ENCODE data around the gene PCSK6. TPM values are rescaled to one million over a fixed set of nuclear protein-coding genes. Genes with fewer than 3 reads are reported as not detected.

Gene PCSK6
- total RNA-seq, 1 donor, result 0.72 TPM

DNA sequence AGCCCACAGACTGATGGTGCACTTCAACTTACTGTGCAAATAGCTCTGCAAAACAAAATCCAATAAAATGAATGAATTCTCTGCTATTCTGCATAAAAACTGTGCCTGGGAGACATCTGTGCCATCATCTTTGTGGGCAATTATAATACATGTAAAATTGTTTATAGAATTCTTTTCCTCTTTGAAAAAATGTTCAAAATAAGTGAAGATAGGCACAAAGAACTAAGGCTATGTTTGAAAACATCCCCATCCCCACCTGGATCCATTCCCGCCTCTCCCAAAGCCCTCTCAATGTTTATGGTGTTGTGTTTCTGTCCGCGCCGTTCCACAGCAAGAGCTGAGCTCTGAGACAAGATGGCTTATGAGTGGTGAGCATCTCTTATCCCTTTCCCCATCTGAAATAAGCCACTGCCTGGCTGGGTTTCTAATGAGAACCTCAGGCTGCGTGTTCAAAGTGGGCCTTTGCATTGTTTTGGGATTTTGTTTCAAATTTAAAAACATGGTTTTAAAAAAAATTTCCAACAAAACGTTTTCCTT lies 172.1 kb downstream of the PCSK6 start:
- no peaks in the 10 kb centered on the region for H3K79me2 ChIP-seq (ENCODE audit: insufficient read depth, low read length)
- TF ChIP-seq, protein P1, sequence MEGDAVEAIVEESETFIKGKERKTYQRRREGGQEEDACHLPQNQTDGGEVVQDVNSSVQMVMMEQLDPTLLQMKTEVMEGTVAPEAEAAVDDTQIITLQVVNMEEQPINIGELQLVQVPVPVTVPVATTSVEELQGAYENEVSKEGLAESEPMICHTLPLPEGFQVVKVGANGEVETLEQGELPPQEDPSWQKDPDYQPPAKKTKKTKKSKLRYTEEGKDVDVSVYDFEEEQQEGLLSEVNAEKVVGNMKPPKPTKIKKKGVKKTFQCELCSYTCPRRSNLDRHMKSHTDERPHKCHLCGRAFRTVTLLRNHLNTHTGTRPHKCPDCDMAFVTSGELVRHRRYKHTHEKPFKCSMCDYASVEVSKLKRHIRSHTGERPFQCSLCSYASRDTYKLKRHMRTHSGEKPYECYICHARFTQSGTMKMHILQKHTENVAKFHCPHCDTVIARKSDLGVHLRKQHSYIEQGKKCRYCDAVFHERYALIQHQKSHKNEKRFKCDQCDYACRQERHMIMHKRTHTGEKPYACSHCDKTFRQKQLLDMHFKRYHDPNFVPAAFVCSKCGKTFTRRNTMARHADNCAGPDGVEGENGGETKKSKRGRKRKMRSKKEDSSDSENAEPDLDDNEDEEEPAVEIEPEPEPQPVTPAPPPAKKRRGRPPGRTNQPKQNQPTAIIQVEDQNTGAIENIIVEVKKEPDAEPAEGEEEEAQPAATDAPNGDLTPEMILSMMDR (IDR thresholded peaks at IDR 0.05; ENCODE audit: extremely low read depth, low read depth, low read length), result no peak
- DNase-seq (ENCODE audit: insufficient read length, low spot score, missing footprints), result no peak
- H3K4me1 ChIP-seq (ENCODE audit: insufficient read depth, low read length), result no peaks in the 10 kb centered on the region
- no peak overlapping the region for H3K4me3 ChIP-seq (ENCODE audit: insufficient read depth, low read length)
- H3K4me2 ChIP-seq (ENCODE audit: insufficient read depth, low read length), result no peak overlapping the region
- no peak overlapping the region for H3K27ac ChIP-seq (ENCODE audit: low read depth, low read length)
- no peaks in the 10 kb centered on the region for H3K36me3 ChIP-seq (ENCODE audit: insufficient read depth, low read length)
- H4K20me1 ChIP-seq (ENCODE audit: insufficient read depth, low read length), result no peaks in the 10 kb centered on the region
- no peaks in the 10 kb centered on the region for H3K9me3 ChIP-seq (ENCODE audit: low read depth, low read length)
- no peaks in the 10 kb centered on the region for H3K27me3 ChIP-seq (ENCODE audit: insufficient read depth, low read length)
- H2AFZ ChIP-seq (ENCODE audit: low read length), result no peak overlapping the region

DNA sequence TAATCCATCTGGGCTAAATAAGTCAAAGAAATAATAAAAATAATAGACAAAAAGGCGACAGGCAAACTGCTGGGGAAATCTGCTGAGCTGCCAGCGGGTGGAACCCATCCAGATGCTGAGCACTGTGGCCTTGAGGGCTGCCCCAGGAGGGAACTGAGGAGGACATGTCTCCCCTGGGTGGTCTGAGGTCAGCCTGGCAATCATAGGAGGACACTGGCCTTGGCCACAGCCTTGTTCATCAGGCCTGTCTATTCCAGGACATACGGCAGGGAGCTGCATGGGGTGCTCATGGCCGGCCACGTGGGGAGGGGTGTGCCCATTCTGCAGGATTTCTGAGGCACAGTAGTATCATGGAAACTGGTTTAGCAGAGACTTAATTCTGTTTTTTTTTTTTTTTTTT lies 173.0 kb downstream of the PCSK6 start:
- Histone ChIP-seq H2AFZ (ENCODE audit: low read length) (no peak overlapping the region), H3K4me2 (ENCODE audit: insufficient read depth, low read length) (no peak overlapping the region), H3K27me3 (ENCODE audit: insufficient read depth, low read length) (no peaks in the 10 kb centered on the region), H3K9me3 (ENCODE audit: low read depth, low read length) (no peaks in the 10 kb centered on the region), H3K36me3 (ENCODE audit: insufficient read depth, low read length) (no peaks in the 10 kb centered on the region), H4K20me1 (ENCODE audit: insufficient read depth, low read length) (no peaks in the 10 kb centered on the region), H3K4me3 (ENCODE audit: insufficient read depth, low read length) (no peak overlapping the region), H3K79me2 (ENCODE audit: insufficient read depth, low read length) (no peaks in the 10 kb centered on the region), H3K4me1 (ENCODE audit: insufficient read depth, low read length) (no peaks in the 10 kb centered on the region), H3K27ac (ENCODE audit: low read depth, low read length) (no peak overlapping the region)
- TF ChIP-seq, protein P1 (IDR thresholded peaks at IDR 0.05; ENCODE audit: extremely low read depth, low read depth, low read length), result no peak
- DNase-seq (ENCODE audit: insufficient read length, low spot score, missing footprints), result no peak

DNA sequence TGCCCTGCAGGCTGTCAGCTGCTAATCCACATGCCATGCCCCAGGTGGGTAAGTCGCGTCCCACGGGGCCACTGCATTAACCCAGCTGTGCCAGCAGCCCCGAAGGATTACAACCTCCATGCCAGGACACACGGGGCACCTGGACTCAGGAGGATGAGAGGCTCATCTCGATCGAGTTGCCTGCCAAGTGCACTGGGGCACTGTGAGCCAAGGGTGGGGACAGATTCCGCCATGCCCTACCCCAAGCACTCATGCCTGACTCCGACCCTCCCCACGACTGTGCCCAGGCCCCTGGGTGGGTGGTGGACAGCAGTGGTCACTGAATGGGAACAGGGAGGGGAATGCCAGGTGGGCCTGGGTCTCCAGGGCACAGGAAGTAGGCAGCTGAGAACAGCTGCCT lies 173.8 kb downstream of the PCSK6 start:
- H3K9me3 ChIP-seq (ENCODE audit: low read depth, low read length), result no peaks in the 10 kb centered on the region
- H3K27me3 ChIP-seq (ENCODE audit: insufficient read depth, low read length), result no peaks in the 10 kb centered on the region
- no peaks in the 10 kb centered on the region for H3K4me1 ChIP-seq (ENCODE audit: insufficient read depth, low read length)
- TF ChIP-seq, protein P1 (IDR thresholded peaks at IDR 0.05; ENCODE audit: extremely low read depth, low read depth, low read length), result no peak
- no peak overlapping the region for H3K27ac ChIP-seq (ENCODE audit: low read depth, low read length)
- no peak overlapping the region for H3K4me3 ChIP-seq (ENCODE audit: insufficient read depth, low read length)
- no peak for DNase-seq (ENCODE audit: insufficient read length, low spot score, missing footprints)
- no peaks in the 10 kb centered on the region for H3K36me3 ChIP-seq (ENCODE audit: insufficient read depth, low read length)
- no peaks in the 10 kb centered on the region for H3K79me2 ChIP-seq (ENCODE audit: insufficient read depth, low read length)
- no peaks in the 10 kb centered on the region for H4K20me1 ChIP-seq (ENCODE audit: insufficient read depth, low read length)
- no peak overlapping the region for H3K4me2 ChIP-seq (ENCODE audit: insufficient read depth, low read length)
- no peak overlapping the region for H2AFZ ChIP-seq (ENCODE audit: low read length)

DNA sequence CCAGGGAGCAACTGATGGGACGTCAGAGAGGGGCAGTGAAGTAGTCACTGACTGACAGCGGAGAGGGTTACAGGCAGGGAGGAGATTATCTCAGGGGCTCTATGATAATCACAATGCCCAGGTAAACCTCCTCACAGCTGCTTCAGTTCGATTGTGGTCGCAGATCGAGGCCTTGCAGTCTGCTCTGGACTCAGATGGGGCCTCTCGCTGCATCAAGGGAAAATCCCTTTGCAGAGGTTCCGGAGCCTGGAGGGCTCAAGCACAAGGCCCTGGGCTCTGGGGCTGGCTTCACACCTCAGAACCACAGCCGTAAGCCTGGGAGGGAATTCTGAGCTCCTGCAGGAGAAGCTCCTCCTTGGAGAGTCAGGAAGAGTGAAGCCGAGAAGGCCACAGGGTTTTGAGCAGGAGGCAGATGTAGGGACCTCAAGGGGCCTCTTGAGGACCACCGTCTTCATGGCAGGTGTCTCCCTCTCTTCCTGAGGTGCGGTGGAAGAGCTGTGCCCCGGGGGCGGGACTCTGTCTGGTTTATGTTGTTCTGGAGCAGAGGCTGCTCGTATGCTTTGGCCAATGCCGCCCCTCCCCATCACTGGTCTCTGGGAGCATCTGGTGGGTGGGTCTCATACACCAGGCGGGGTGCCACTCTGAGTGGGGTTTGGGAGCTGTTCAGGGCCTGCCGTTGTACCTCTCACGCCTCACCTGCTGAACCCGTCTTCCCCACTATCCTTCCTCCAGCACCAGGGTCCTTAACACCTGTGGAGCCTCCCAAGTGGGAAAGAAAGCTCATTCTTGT lies 175.0 kb downstream of the PCSK6 start:
- no peaks in the 10 kb centered on the region for H3K4me1 ChIP-seq (ENCODE audit: insufficient read depth, low read length)
- H3K79me2 ChIP-seq (ENCODE audit: insufficient read depth, low read length), result no peaks in the 10 kb centered on the region
- H4K20me1 ChIP-seq (ENCODE audit: insufficient read depth, low read length), result no peaks in the 10 kb centered on the region
- no peak overlapping the region for H3K4me3 ChIP-seq (ENCODE audit: insufficient read depth, low read length)
- no peak overlapping the region for H3K4me2 ChIP-seq (ENCODE audit: insufficient read depth, low read length)
- no peaks in the 10 kb centered on the region for H3K36me3 ChIP-seq (ENCODE audit: insufficient read depth, low read length)
- DNase-seq (ENCODE audit: insufficient read length, low spot score, missing footprints), result peak; percentile 83
- no peak overlapping the region for H3K27ac ChIP-seq (ENCODE audit: low read depth, low read length)
- TF ChIP-seq, protein P1 (IDR thresholded peaks at IDR 0.05; ENCODE audit: extremely low read depth, low read depth, low read length), result no peak
- H2AFZ ChIP-seq (ENCODE audit: low read length), result no peak overlapping the region
- no peaks in the 10 kb centered on the region for H3K9me3 ChIP-seq (ENCODE audit: low read depth, low read length)
- no peaks in the 10 kb centered on the region for H3K27me3 ChIP-seq (ENCODE audit: insufficient read depth, low read length)

All from osteoblast (primary cell).